ENCODE measurements around the gene EEF2.

GRCh38 chr19:3963458-3964255, 21.6 kb downstream of the EEF2 start:
- TF ChIP-seq CTCF (conservative IDR thresholded peaks at IDR 0.05) (no peak), ZFX (IDR thresholded peaks at IDR 0.05) (no peak)
